H1 (cell line): ENCODE results near the gene NUP205. TPM values are rescaled to one million over a fixed set of nuclear protein-coding genes. Genes with fewer than 3 reads are reported as not detected.

ENCODE experiments used
- BCL11A ChIP-seq, 2 experiments: IDR thresholded peaks; one replicate each; pipeline ENCODE4 v1.6.1; 2011; ENCODE audit warnings: low read depth in 2 of 2, low read length in 2 of 2, mild to moderate bottlenecking in 2 of 2
- CHD7 ChIP-seq: fragments of 300-600 bp; sonication (generic); IDR thresholded peaks from 2 replicates; pipeline ENCODE4 v1.7.1; 2012; ENCODE audit warnings: low read length, moderate library complexity, mild to moderate bottlenecking, inconsistent platforms; ENCODE audit not compliant: insufficient replicate concordance
- CTCF ChIP-seq, 3 experiments: IDR thresholded peaks; 1 replicate in 2 of 3; 2 replicates in 1 of 3; pipeline versions ENCODE4 v1.5.1 to v1.6.1; 2011; ENCODE audit warnings: low read length in 3 of 3, mild to moderate bottlenecking in 3 of 3, inconsistent platforms in 2 of 3, low read depth in 1 of 3, moderate library complexity in 1 of 3; ENCODE audit not compliant: insufficient read depth in 1 of 3; ENCODE audit errors: control extremely low read depth in 1 of 3
- EP300 ChIP-seq, 2 experiments: IDR thresholded peaks; 1 replicate in 1 of 2; 2 replicates in 1 of 2; pipeline ENCODE4 v1.6.1; 2011 to 2012; ENCODE audit warnings: low read depth in 2 of 2, low read length in 2 of 2, mild to moderate bottlenecking in 2 of 2, borderline replicate concordance in 1 of 2, inconsistent platforms in 1 of 2, moderate library complexity in 1 of 2
- GTF2F1 ChIP-seq: IDR thresholded peaks from 2 replicates; pipeline ENCODE4 v1.6.1; 2012; ENCODE audit warnings: low read depth, low read length, improper control_type of control experiment, borderline replicate concordance
- JUND ChIP-seq: IDR thresholded peaks from 2 replicates; pipeline ENCODE4 v1.6.1; 2011; ENCODE audit warnings: mild to moderate bottlenecking, improper control_type of control experiment, low read length
- RFX5 ChIP-seq: IDR thresholded peaks from 2 replicates; pipeline ENCODE4 v1.6.1; 2011; ENCODE audit warnings: low read depth, low read length, improper control_type of control experiment, borderline replicate concordance
- SP1 ChIP-seq: IDR thresholded peaks from 2 replicates; pipeline ENCODE4 v1.6.1; 2011; ENCODE audit warnings: low read depth, low read length
- polyA plus RNA-seq, 7 experiments: library from polyadenylated mRNA; depleted of rRNA in 3 of 7; stranded (reverse) in 5 of 7; unstranded in 2 of 7; fragments of >200 nt in 5 of 7; fragments of 200-250 nt in 2 of 7; gene quantifications; 1 replicate in 5 of 7; 2 replicates in 1 of 7; 4 replicates in 1 of 7; pipeline versions ENCODE4 v1.2.1 to v1.2.3, GENCODE V29; 2011 to 2013; ENCODE audit warnings: missing spikeins in 2 of 7, mixed read lengths in 2 of 7
- total RNA-seq: library from RNA; stranded (reverse); fragmentation: NEBNext Ultra II Directional; extraction: Animal tissue kit (Norgen Biotek cat#: 25700); gene quantifications from 2 replicates; pipeline ENCODE4 v1.2.1, GENCODE V29; 2021

Gene NUP205
- total and polyA plus RNA-seq, 2 of the 8 experiments (the other 6 are each of a cell fraction or from before 2014, with no cell fraction given) = 148 to 216 TPM

GRCh38 chr7:135687466-135687865 lies 129.7 kb downstream of the NUP205 start (continued):
- no peak for TF ChIP-seq CHD7
- no peak for TF ChIP-seq SP1
- no peak for TF ChIP-seq RFX5
- TF ChIP-seq BCL11A (IDR thresholded peaks at IDR 0.05; ENCODE audit: low read depth in 2 of 2, low read length in 2 of 2) = no peak
- no peak for TF ChIP-seq CTCF (IDR thresholded peaks at IDR 0.05; ENCODE audit: control extremely low read depth in 1 of 3, insufficient read depth in 1 of 3, low read depth in 1 of 3, low read length in 3 of 3)
- no peak for TF ChIP-seq GTF2F1
- TF ChIP-seq EP300 (IDR thresholded peaks at IDR 0.05; ENCODE audit: borderline replicate concordance in 1 of 2, low read depth in 2 of 2, low read length in 2 of 2) = no peak
- no peak for TF ChIP-seq JUND
